Right cardiac atrium (tissue), 5 donors: ENCODE results near the gene FRAS1. TPM values are rescaled to one million over a fixed set of nuclear protein-coding genes. Genes with fewer than 3 reads are reported as not detected.

Experiments used
- ATAC-seq, 2 donors: fragments of 200-7000 bp; cut with Tn5 transposase; one replicate each; pipeline versions ENCODE4 v1.8.0 to v1.9.1; 2020; ENCODE audit warnings: moderate library complexity in 2 of 2, mild to moderate bottlenecking in 1 of 2
- DNase-seq, 3 donors: peaks; one replicate each; pipeline ENCODE4 v3.0.0-alpha.2; 2020
- H3K27ac ChIP-seq: one replicate; pipeline ENCODE4 v1.5.1; 2013; ENCODE audit warnings: mild to moderate bottlenecking, low read length, control low read depth, moderate library complexity
- H3K27me3 ChIP-seq: one replicate; pipeline ENCODE4 v1.6.1; 2013; ENCODE audit not compliant: control insufficient read depth, insufficient read depth
- H3K4me1 ChIP-seq: one replicate; pipeline ENCODE4 v1.6.1; 2013; ENCODE audit warnings: low read length; ENCODE audit not compliant: control insufficient read depth, insufficient read depth
- H3K4me3 ChIP-seq: one replicate; pipeline ENCODE4 v1.5.1; 2013; ENCODE audit warnings: low read length, control low read depth
- H3K9me3 ChIP-seq: one replicate; pipeline ENCODE4 v1.6.1; 2013; ENCODE audit warnings: low read length; ENCODE audit not compliant: control insufficient read depth
- WGBS: extraction: QIAGEN DNeasy Blood & Tissue Kit; methylation state at CpG from one replicate; pipeline ENCODE4 v1.1.7; 2013; 5-methylcytosine and 5-hydroxymethylcytosine counted together
- intact Hi-C, 4 donors: fragments of 100-400 bp; cut with DNase I; formaldehyde crosslinking; loops; one replicate each; pipeline versions ENCODE4 v1.11.0 to v1.14.0; 2022 to 2023
- polyA plus RNA-seq: library from polyadenylated mRNA; stranded (reverse); fragments of 200-250 nt; gene quantifications from one replicate; pipeline ENCODE4 v1.2.3, GENCODE V29; 2013
- total RNA-seq, 4 donors: library from RNA; stranded (reverse); fragmentation: NEBNext Ultra II Directional; extraction: Animal tissue kit (Norgen Biotek cat#: 25700); gene quantifications; one replicate each; pipeline ENCODE4 v1.2.1, GENCODE V29; 2021
- donor health status: healthy with polysubstance abuse.
- donor health status: DM: no; HTN: yes; CAD: no.
- donor health status: DM: no; HTN: no; CAD: no.
- donor health status: DM: no; HTN: yes; CAD: no; lungs with severe emphysema.
- donor health status: DM: yes; HTN: yes; CAD: no.

The FRAS1 gene
- total and polyA plus RNA-seq, 5 donors: 1.1 to 7.9 (median 5.1) TPM

DNA sequence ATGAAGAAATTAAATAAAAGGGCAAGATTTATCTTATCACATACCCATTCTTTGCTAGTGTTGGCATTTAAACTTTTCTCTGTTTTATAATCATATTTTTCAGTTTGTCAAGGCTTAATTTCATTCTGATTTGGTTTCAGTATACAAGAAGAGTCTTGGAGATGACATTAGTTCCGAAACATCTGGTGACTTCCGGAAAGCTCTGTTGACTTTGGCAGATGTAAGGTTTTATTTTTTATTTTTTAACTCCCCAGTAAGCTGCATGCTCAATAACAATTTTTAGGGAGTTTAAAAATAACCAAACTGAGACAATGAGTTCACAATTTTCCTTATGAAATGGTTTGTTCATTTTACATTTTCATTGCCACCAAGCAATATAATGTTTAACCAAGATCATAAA, 534.3 kb downstream of the FRAS1 start:
- DNase-seq (no peak), ATAC-seq (no peak)
- intact Hi-C loops: no loop called here
- 47% methylated on average over 2 of the region's 2 CpGs for WGBS
- H3K9me3 ChIP-seq: no peaks in the 10 kb centered on the region
- H3K27ac ChIP-seq: no peak overlapping the region
- no peak overlapping the region for H3K4me3 ChIP-seq
- H3K27me3 ChIP-seq: no peaks in the 10 kb centered on the region
- H3K4me1 ChIP-seq: peaks cover 2% of the 10 kb centered on the region

DNA sequence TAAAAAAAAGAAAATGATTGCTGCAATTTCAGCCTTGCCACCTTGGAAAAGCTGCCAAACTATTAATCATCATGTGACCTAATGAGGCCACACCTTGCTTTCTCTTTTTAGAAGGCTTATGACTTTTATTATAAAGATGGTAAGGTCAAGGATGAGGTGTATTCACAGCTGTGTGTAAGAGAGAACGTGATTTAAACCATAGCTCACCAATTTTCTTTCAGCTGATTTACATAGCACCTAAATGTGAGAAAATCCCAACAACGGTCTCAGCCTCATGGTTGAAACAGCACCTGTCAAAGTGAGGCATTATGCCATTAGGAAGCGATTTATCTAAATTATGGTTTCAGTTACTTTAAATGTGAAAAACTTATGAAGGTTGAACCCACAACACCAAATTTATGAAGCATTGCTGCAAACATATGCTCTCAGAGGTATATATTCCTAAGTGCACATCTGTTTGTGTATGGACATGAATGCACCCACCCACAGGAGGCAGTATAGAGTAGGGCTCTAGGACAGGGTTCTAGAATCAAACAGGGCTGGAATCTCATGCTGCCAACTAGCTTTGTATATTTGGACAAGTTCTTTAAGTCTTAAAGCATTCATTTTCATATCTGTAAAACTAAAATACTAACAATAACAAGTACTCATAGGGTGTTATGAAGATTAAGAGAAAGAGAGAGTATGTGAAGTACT, 535.1 kb downstream of the FRAS1 start:
- Histone ChIP-seq H3K4me1 (peaks cover 2% of the 10 kb centered on the region), H3K4me3 (no peak overlapping the region), H3K9me3 (no peaks in the 10 kb centered on the region), H3K27ac (no peak overlapping the region), H3K27me3 (no peaks in the 10 kb centered on the region)
- WGBS: 73% methylated on average over 3 of the region's 3 CpGs
- ATAC-seq (peak in 1 of 2 donors; percentile 27), DNase-seq (no peak)
- intact Hi-C loops: no loop called here

Other genes starting within 250 kb of the FRAS1 start
- 10 to 100 TPM; 21.9 to 27.1 (median 22.9) TPM for gene CNOT6L, start 238.0 kb upstream of the FRAS1 start, total RNA-seq
- 3.6 TPM for gene CNOT6L, start 238.0 kb upstream of the FRAS1 start, polyA plus RNA-seq
- gene MRPL1, start 194.5 kb upstream of the FRAS1 start, total RNA-seq: 10 to 100 TPM; 34.1 to 39.5 (median 38.3) TPM
- gene MRPL1, start 194.5 kb upstream of the FRAS1 start, polyA plus RNA-seq: 50.5 TPM